GM21825 (cell line): ENCODE results near the gene HNRNPU.

Experiments used
- ATAC-seq: cut with Tn5 transposase; IDR thresholded peaks from one replicate; pipeline ENCODE4 v1.9.1; 2021; ENCODE audit warnings: mild to moderate bottlenecking, moderate library complexity; ENCODE audit not compliant: unreplicated experiment

HNRNPU gene

GRCh38 chr1:244862699-244863490 lies 1.4 kb downstream of the HNRNPU start:
- peak; percentile 58 for ATAC-seq

- no peak for ATAC-seq
Measured at GRCh38 chr1:244862354-244862698, 2.0 kb downstream of the HNRNPU start.

GRCh38 chr1:244861683-244862082 lies 2.7 kb downstream of the HNRNPU start:
- no peak for ATAC-seq

GRCh38 chr1:244860914-244861610 lies 3.3 kb downstream of the HNRNPU start:
- no peak for ATAC-seq

- ATAC-seq = no peak
Measured at GRCh38 chr1:244860078-244860477, 4.3 kb downstream of the HNRNPU start.

GRCh38 chr1:244858357-244858756 lies 6.0 kb downstream of the HNRNPU start:
- no peak for ATAC-seq

- no peak for ATAC-seq
Measured at GRCh38 chr1:244857761-244858160, 6.6 kb downstream of the HNRNPU start.

GRCh38 chr1:244854865-244855578 lies 9.3 kb downstream of the HNRNPU start:
- no peak for ATAC-seq

GRCh38 chr1:244854166-244854565 lies 10.2 kb downstream of the HNRNPU start:
- no peak for ATAC-seq

GRCh38 chr1:244852694-244853093 lies 11.6 kb downstream of the HNRNPU start:
- ATAC-seq = no peak

- no peak for ATAC-seq
Measured at GRCh38 chr1:244851546-244852231, 12.7 kb downstream of the HNRNPU start.

GRCh38 chr1:244850896-244851295 lies 13.4 kb downstream of the HNRNPU start:
- no peak for ATAC-seq

GRCh38 chr1:244850099-244850852 lies 14.1 kb downstream of the HNRNPU start:
- ATAC-seq = no peak

GRCh38 chr1:244849189-244849866 lies 15.0 kb downstream of the HNRNPU start:
- no peak for ATAC-seq

GRCh38 chr1:244846653-244847052 lies 17.7 kb downstream of the HNRNPU start:
- no peak for ATAC-seq

- ATAC-seq = no peak
Measured at GRCh38 chr1:244844155-244845121, 19.9 kb downstream of the HNRNPU start.

GRCh38 chr1:244843148-244843978 lies 21.0 kb downstream of the HNRNPU start:
- no peak for ATAC-seq
